ENCODE data around the gene ZBTB20. TPM values are rescaled to one million over a fixed set of nuclear protein-coding genes. Genes with fewer than 3 reads are reported as not detected.

The ZBTB20 gene
- total and polyA plus RNA-seq, 4 donors, result 3.1 to 57.4 (median 29.3) TPM

- no peak overlapping the region for H3K27ac ChIP-seq (ENCODE audit: low read depth, low read length)
- no CpG with 5 or more reads among the region's 6 CpGs for WGBS (ENCODE audit: insufficient coverage)
- no peaks in the 10 kb centered on the region for H3K27me3 ChIP-seq (ENCODE audit: control insufficient read depth, insufficient read depth, low read length)
- H3K9me3 ChIP-seq (ENCODE audit: control insufficient read depth, insufficient read depth, low read length), result no peaks in the 10 kb centered on the region
- no peaks in the 10 kb centered on the region for H3K36me3 ChIP-seq (ENCODE audit: control insufficient read depth, insufficient read depth, low read length)
- H3K4me1 ChIP-seq (ENCODE audit: control insufficient read depth, insufficient read depth, low read length), result no peaks in the 10 kb centered on the region
- H3K4me3 ChIP-seq (ENCODE audit: low read depth, low read length), result no peak overlapping the region
- DNase-seq (ENCODE audit: low read depth in 4 of 6, low spot score in 6 of 6), result no peak
Measured at GRCh38 chr3:114590309-114591047, 556.6 kb downstream of the ZBTB20 start.

GRCh38 chr3:114587986-114588385, 559.1 kb downstream of the ZBTB20 start:
- H3K9me3 ChIP-seq (ENCODE audit: control insufficient read depth, insufficient read depth, low read length), result no peaks in the 10 kb centered on the region
- H3K4me1 ChIP-seq (ENCODE audit: control insufficient read depth, insufficient read depth, low read length), result no peaks in the 10 kb centered on the region
- no peaks in the 10 kb centered on the region for H3K27me3 ChIP-seq (ENCODE audit: control insufficient read depth, insufficient read depth, low read length)
- 62% methylated on average over 2 of the region's 5 CpGs for WGBS (ENCODE audit: insufficient coverage)
- H3K27ac ChIP-seq (ENCODE audit: low read depth, low read length), result no peak overlapping the region
- DNase-seq (ENCODE audit: low read depth in 4 of 6, low spot score in 6 of 6), result no peak
- H3K36me3 ChIP-seq (ENCODE audit: control insufficient read depth, insufficient read depth, low read length), result no peaks in the 10 kb centered on the region
- H3K4me3 ChIP-seq (ENCODE audit: low read depth, low read length), result no peak overlapping the region

- DNase-seq (ENCODE audit: low read depth in 4 of 6, low spot score in 6 of 6), result no peak
- no peak overlapping the region for H3K4me3 ChIP-seq (ENCODE audit: low read depth, low read length)
- H3K27me3 ChIP-seq (ENCODE audit: control insufficient read depth, insufficient read depth, low read length), result no peaks in the 10 kb centered on the region
- H3K36me3 ChIP-seq (ENCODE audit: control insufficient read depth, insufficient read depth, low read length), result no peaks in the 10 kb centered on the region
- no peak overlapping the region for H3K27ac ChIP-seq (ENCODE audit: low read depth, low read length)
- H3K9me3 ChIP-seq (ENCODE audit: control insufficient read depth, insufficient read depth, low read length), result no peaks in the 10 kb centered on the region
- WGBS (ENCODE audit: insufficient coverage), result no CpG with 5 or more reads among the region's 1 CpG
- no peaks in the 10 kb centered on the region for H3K4me1 ChIP-seq (ENCODE audit: control insufficient read depth, insufficient read depth, low read length)
Measured at GRCh38 chr3:114586119-114586518, 561.0 kb downstream of the ZBTB20 start.

- Histone ChIP-seq H3K4me3 (ENCODE audit: low read depth, low read length) (no peak overlapping the region), H3K9me3 (ENCODE audit: control insufficient read depth, insufficient read depth, low read length) (no peaks in the 10 kb centered on the region), H3K27ac (ENCODE audit: low read depth, low read length) (no peak overlapping the region), H3K27me3 (ENCODE audit: control insufficient read depth, insufficient read depth, low read length) (no peaks in the 10 kb centered on the region), H3K4me1 (ENCODE audit: control insufficient read depth, insufficient read depth, low read length) (no peaks in the 10 kb centered on the region), H3K36me3 (ENCODE audit: control insufficient read depth, insufficient read depth, low read length) (no peaks in the 10 kb centered on the region)
- DNase-seq (ENCODE audit: low read depth in 4 of 6, low spot score in 6 of 6), result no peak
- WGBS (ENCODE audit: insufficient coverage), result 76% methylated on average over 3 of the region's 4 CpGs
Measured at GRCh38 chr3:114585687-114586086, 561.4 kb downstream of the ZBTB20 start.

- H3K4me1 ChIP-seq (ENCODE audit: control insufficient read depth, insufficient read depth, low read length), result no peaks in the 10 kb centered on the region
- WGBS (ENCODE audit: insufficient coverage), result 86% methylated on average over 3 of the region's 6 CpGs
- no peaks in the 10 kb centered on the region for H3K36me3 ChIP-seq (ENCODE audit: control insufficient read depth, insufficient read depth, low read length)
- DNase-seq (ENCODE audit: low read depth in 4 of 6, low spot score in 6 of 6), result no peak
- H3K4me3 ChIP-seq (ENCODE audit: low read depth, low read length), result no peak overlapping the region
- H3K27me3 ChIP-seq (ENCODE audit: control insufficient read depth, insufficient read depth, low read length), result no peaks in the 10 kb centered on the region
- no peak overlapping the region for H3K27ac ChIP-seq (ENCODE audit: low read depth, low read length)
- H3K9me3 ChIP-seq (ENCODE audit: control insufficient read depth, insufficient read depth, low read length), result no peaks in the 10 kb centered on the region
Measured at GRCh38 chr3:114584734-114585371, 562.2 kb downstream of the ZBTB20 start.

GRCh38 chr3:114582929-114583328, 564.2 kb downstream of the ZBTB20 start:
- Histone ChIP-seq H3K27ac (ENCODE audit: low read depth, low read length) (no peak overlapping the region), H3K27me3 (ENCODE audit: control insufficient read depth, insufficient read depth, low read length) (no peaks in the 10 kb centered on the region), H3K36me3 (ENCODE audit: control insufficient read depth, insufficient read depth, low read length) (no peaks in the 10 kb centered on the region), H3K9me3 (ENCODE audit: control insufficient read depth, insufficient read depth, low read length) (no peaks in the 10 kb centered on the region), H3K4me3 (ENCODE audit: low read depth, low read length) (no peak overlapping the region), H3K4me1 (ENCODE audit: control insufficient read depth, insufficient read depth, low read length) (no peaks in the 10 kb centered on the region)
- no peak for DNase-seq (ENCODE audit: low read depth in 4 of 6, low spot score in 6 of 6)
- no CpG with 5 or more reads among the region's 2 CpGs for WGBS (ENCODE audit: insufficient coverage)

GRCh38 chr3:114572364-114573062, 574.6 kb downstream of the ZBTB20 start:
- no peaks in the 10 kb centered on the region for H3K36me3 ChIP-seq (ENCODE audit: control insufficient read depth, insufficient read depth, low read length)
- no peaks in the 10 kb centered on the region for H3K27me3 ChIP-seq (ENCODE audit: control insufficient read depth, insufficient read depth, low read length)
- H3K27ac ChIP-seq (ENCODE audit: low read depth, low read length), result no peak overlapping the region
- no peaks in the 10 kb centered on the region for H3K4me1 ChIP-seq (ENCODE audit: control insufficient read depth, insufficient read depth, low read length)
- no CpG with 5 or more reads among the region's 3 CpGs for WGBS (ENCODE audit: insufficient coverage)
- DNase-seq (ENCODE audit: low read depth in 4 of 6, low spot score in 6 of 6), result no peak
- H3K9me3 ChIP-seq (ENCODE audit: control insufficient read depth, insufficient read depth, low read length), result no peaks in the 10 kb centered on the region
- H3K4me3 ChIP-seq (ENCODE audit: low read depth, low read length), result no peak overlapping the region

- no peaks in the 10 kb centered on the region for H3K4me1 ChIP-seq (ENCODE audit: control insufficient read depth, insufficient read depth, low read length)
- no peak overlapping the region for H3K4me3 ChIP-seq (ENCODE audit: low read depth, low read length)
- H3K36me3 ChIP-seq (ENCODE audit: control insufficient read depth, insufficient read depth, low read length), result no peaks in the 10 kb centered on the region
- H3K27ac ChIP-seq (ENCODE audit: low read depth, low read length), result no peak overlapping the region
- DNase-seq (ENCODE audit: low read depth in 4 of 6, low spot score in 6 of 6), result no peak
- no peaks in the 10 kb centered on the region for H3K9me3 ChIP-seq (ENCODE audit: control insufficient read depth, insufficient read depth, low read length)
- no peaks in the 10 kb centered on the region for H3K27me3 ChIP-seq (ENCODE audit: control insufficient read depth, insufficient read depth, low read length)
- 60% methylated on average over 1 of the region's 3 CpGs for WGBS (ENCODE audit: insufficient coverage)
Measured at GRCh38 chr3:114571363-114571762, 575.7 kb downstream of the ZBTB20 start.

GRCh38 chr3:114569186-114569585, 577.9 kb downstream of the ZBTB20 start:
- 100% methylated on average over 1 of the region's 2 CpGs for WGBS (ENCODE audit: insufficient coverage)

More at GRCh38 chr3:114569186-114569585, 577.9 kb downstream of the ZBTB20 start:
- Histone ChIP-seq H3K4me3 (ENCODE audit: low read depth, low read length) (no peak overlapping the region), H3K36me3 (ENCODE audit: control insufficient read depth, insufficient read depth, low read length) (no peaks in the 10 kb centered on the region), H3K4me1 (ENCODE audit: control insufficient read depth, insufficient read depth, low read length) (no peaks in the 10 kb centered on the region), H3K27ac (ENCODE audit: low read depth, low read length) (no peak overlapping the region), H3K9me3 (ENCODE audit: control insufficient read depth, insufficient read depth, low read length) (no peaks in the 10 kb centered on the region), H3K27me3 (ENCODE audit: control insufficient read depth, insufficient read depth, low read length) (no peaks in the 10 kb centered on the region)
- DNase-seq (ENCODE audit: low read depth in 4 of 6, low spot score in 6 of 6), result no peak

Data from spinal cord (tissue), 10 donors.